Measurements from ENCODE around the gene PCDHB11. TPM values are rescaled to one million over a fixed set of nuclear protein-coding genes. Genes with fewer than 3 reads are reported as not detected.
"Not testable (repeated sequence)": the region's sequence is repeated elsewhere in the genome, so short reads cannot be mapped to it uniquely, and the experiment has no call there.

The PCDHB11 gene
- total RNA-seq, 6 donors from 2014 or later, result 0.78 to 3.4 (median 1.5) TPM

- no peak for ATAC-seq (ENCODE audit: low FRiP score in 2 of 2)
- no peak for TF ChIP-seq EP300 (IDR thresholded peaks at IDR 0.05)
- no peak for TF ChIP-seq POLR2A (IDR thresholded peaks at IDR 0.05)
- no peak for TF ChIP-seq POLR2AphosphoS5 (IDR thresholded peaks at IDR 0.05)
- TF ChIP-seq CTCF (IDR thresholded peaks at IDR 0.05), result no peak
- H3K9me3 ChIP-seq, result peaks cover 53 to 93% (median 84%) of the 10 kb centered on the region in 4 donors
Measured at GRCh38 chr5:141241496-141241895, 42.1 kb downstream of the PCDHB11 start.

GRCh38 chr5:141245250-141245717, 45.9 kb downstream of the PCDHB11 start, which contains the start of gene PCDHB15:
Gene PCDHB15, plus strand, starts transcription at chr5:141245395. Its CDS starts 184 bp downstream, at chr5:141245579.
- no peak for DNase-seq
- peak within 1 kb of the TSS in 3 of 4 donors; percentile 12 to 29 (median 17) for H3K4me3 ChIP-seq
- no peak for ATAC-seq (ENCODE audit: low FRiP score in 2 of 2)
- 9 to 16% methylated on average over 16 of the region's 16 CpGs for WGBS, 2 donors
- no peaks in the 10 kb centered on the region for H3K36me3 ChIP-seq
- H3K27ac ChIP-seq, result no peak within 1 kb of the TSS
- no peaks in the 10 kb centered on the region for H3K27me3 ChIP-seq
- TF ChIP-seq POLR2A (IDR thresholded peaks at IDR 0.05) (no peak), CTCF (IDR thresholded peaks at IDR 0.05) (peak in 1 of 6 experiments; percentile 6)
- no peaks in the 10 kb centered on the region for H3K4me1 ChIP-seq
- peaks cover 66 to 98% (median 91%) of the 10 kb centered on the region in 4 donors for H3K9me3 ChIP-seq

More at GRCh38 chr5:141241496-141241895, 42.1 kb downstream of the PCDHB11 start:
- H3K4me3 ChIP-seq, result no peak overlapping the region
- no peaks in the 10 kb centered on the region for H3K4me1 ChIP-seq
- no peaks in the 10 kb centered on the region for H3K36me3 ChIP-seq
- 33% methylated on average over 14 of the region's 43 CpGs; no CpG with 5 or more reads in 1 of the 2 donors for WGBS, 2 donors
- H3K27me3 ChIP-seq, result no peaks in the 10 kb centered on the region
- H3K27ac ChIP-seq, result no peak overlapping the region
- peak in 1 of 2 donors; percentile 80 for DNase-seq

- peaks cover 63 to 98% (median 91%) of the 10 kb centered on the region in 4 donors for H3K9me3 ChIP-seq
- 49% methylated on average over 29 of the region's 42 CpGs; no CpG with 5 or more reads in 1 of the 2 donors for WGBS, 2 donors
- H3K4me3 ChIP-seq; ATAC-seq (ENCODE audit: low FRiP score in 2 of 2); H3K4me1 ChIP-seq; H3K36me3 ChIP-seq; H3K27me3 ChIP-seq; H3K27ac ChIP-seq: not testable (repeated sequence)
- peak in 1 of 2 donors; percentile 75 for DNase-seq
Measured at GRCh38 chr5:141246971-141247370, 47.5 kb downstream of the PCDHB11 start.

- not testable (repeated sequence) for H3K4me1 ChIP-seq; H3K27ac ChIP-seq; H3K27me3 ChIP-seq; H3K4me3 ChIP-seq; ATAC-seq (ENCODE audit: low FRiP score in 2 of 2); H3K36me3 ChIP-seq
- WGBS, 2 donors, result 28 to 55% methylated on average over 7 to 17 of the region's 34 CpGs
- DNase-seq, result peak in 1 of 2 donors; percentile 73
- H3K9me3 ChIP-seq, result peaks cover 65 to 100% (median 91%) of the 10 kb centered on the region in 4 donors
Measured at GRCh38 chr5:141247434-141247833, 48.0 kb downstream of the PCDHB11 start.

- Histone ChIP-seq H3K27me3 (no peaks in the 10 kb centered on the region), H3K9me3 (peaks cover 82 to 100% (median 94%) of the 10 kb centered on the region in 4 donors), H3K27ac (no peak overlapping the region), H3K4me3 (no peak overlapping the region), H3K4me1 (no peaks in the 10 kb centered on the region), H3K36me3 (no peaks in the 10 kb centered on the region)
- ATAC-seq (ENCODE audit: low FRiP score in 2 of 2), result no peak
- TF ChIP-seq CTCF (IDR thresholded peaks at IDR 0.05) (no peak), POLR2AphosphoS5 (IDR thresholded peaks at IDR 0.05) (no peak), POLR2A (IDR thresholded peaks at IDR 0.05) (no peak), EP300 (IDR thresholded peaks at IDR 0.05) (no peak)
- no peak for DNase-seq
Measured at GRCh38 chr5:141250576-141250975, 51.1 kb downstream of the PCDHB11 start.

Other genes with a start within 250 kb of the PCDHB11 start
- 10 to 100 TPM in 4 of 6 donors, 1 to 10 TPM in 2; 5.4 to 23.0 (median 10.6) TPM for gene PCDHAC2, start 233.2 kb upstream of the PCDHB11 start, total RNA-seq
- 1 to 10 TPM in 1 of 6 donors, under 1 TPM in 5; 0.09 to 1.0 (median 0.19) TPM for gene PCDHB1, start 148.3 kb upstream of the PCDHB11 start, total RNA-seq
- 1 to 10 TPM in 5 of 6 donors, under 1 TPM in 1; 0.79 to 9.2 (median 3.7) TPM for gene PCDHB2, start 105.0 kb upstream of the PCDHB11 start, total RNA-seq
- gene PCDHB3, start 99.2 kb upstream of the PCDHB11 start, total RNA-seq, result 1 to 10 TPM in 5 of 6 donors, under 1 TPM in 1; 0.39 to 4.2 (median 1.7) TPM
- gene PCDHB4, start 77.8 kb upstream of the PCDHB11 start, total RNA-seq, result 1 to 10 TPM in 5 of 6 donors, under 1 TPM in 1; 0.49 to 2.9 (median 2.4) TPM
- gene PCDHB5, start 64.4 kb upstream of the PCDHB11 start, total RNA-seq, result 10 to 100 TPM in 1 of 6 donors, 1 to 10 TPM in 5; 1.8 to 22.4 (median 2.2) TPM
- gene PCDHB6, start 49.6 kb upstream of the PCDHB11 start, total RNA-seq, result 1 to 10 TPM in 1 of 6 donors, under 1 TPM in 4, not detected in 1; 0.46 to 1.0 (median 0.77) TPM
- gene PCDHB7, start 27.0 kb upstream of the PCDHB11 start, total RNA-seq, result 1 to 10 TPM in 5 of 6 donors, under 1 TPM in 1; 0.30 to 2.9 (median 1.8) TPM
- 1 to 10 TPM in 1 of 6 donors, under 1 TPM in 3, not detected in 2; 0.83 to 2.1 (median 0.96) TPM for gene PCDHB8, start 21.8 kb upstream of the PCDHB11 start, total RNA-seq
- gene PCDHB16, start 17.2 kb upstream of the PCDHB11 start, total RNA-seq, result 1 to 10 TPM; 1.6 to 4.9 (median 2.1) TPM
- 1 to 10 TPM in 4 of 6 donors, under 1 TPM in 2; 0.63 to 3.1 (median 1.2) TPM for gene PCDHB9, start 12.5 kb upstream of the PCDHB11 start, total RNA-seq
- 1 to 10 TPM; 1.0 to 2.2 (median 1.6) TPM for gene PCDHB10, start 7.3 kb upstream of the PCDHB11 start, total RNA-seq
- 1 to 10 TPM in 4 of 6 donors, under 1 TPM in 2; 0.39 to 6.3 (median 1.8) TPM for gene PCDHB12, start 9.1 kb downstream of the PCDHB11 start, total RNA-seq
- gene PCDHB13, start 14.3 kb downstream of the PCDHB11 start, total RNA-seq, result 1 to 10 TPM; 1.2 to 3.1 (median 2.1) TPM
- 1 to 10 TPM; 1.3 to 5.2 (median 2.7) TPM for gene PCDHB14, start 23.7 kb downstream of the PCDHB11 start, total RNA-seq
- gene PCDHB15, start 45.8 kb downstream of the PCDHB11 start, total RNA-seq, result 1 to 10 TPM; 1.4 to 4.2 (median 2.6) TPM
- 1 to 10 TPM in 1 of 6 donors, under 1 TPM in 3, not detected in 2; 0.40 to 1.2 (median 0.55) TPM for gene SLC25A2, start 104.4 kb downstream of the PCDHB11 start, total RNA-seq
- gene TAF7, start 121.2 kb downstream of the PCDHB11 start, total RNA-seq, result 10 to 100 TPM; 35.6 to 74.5 (median 39.8) TPM
- gene PCDHGA1, start 130.9 kb downstream of the PCDHB11 start, total RNA-seq, result under 1 TPM in 4 of 6 donors, not detected in 2; 0.15 to 0.51 (median 0.24) TPM
- gene PCDHGA2, start 139.1 kb downstream of the PCDHB11 start, total RNA-seq, result 1 to 10 TPM; 1.6 to 4.3 (median 2.7) TPM
- 1 to 10 TPM in 4 of 6 donors, under 1 TPM in 2; 0.80 to 2.1 (median 1.7) TPM for gene PCDHGA3, start 144.2 kb downstream of the PCDHB11 start, total RNA-seq
- gene PCDHGB1, start 150.5 kb downstream of the PCDHB11 start, total RNA-seq, result 1 to 10 TPM in 4 of 6 donors, under 1 TPM in 2; 0.76 to 6.3 (median 1.3) TPM
- gene PCDHGA4, start 155.4 kb downstream of the PCDHB11 start, total RNA-seq, result 1 to 10 TPM; 1.7 to 9.4 (median 2.8) TPM
- gene PCDHGB2, start 160.4 kb downstream of the PCDHB11 start, total RNA-seq, result 10 to 100 TPM in 1 of 6 donors, 1 to 10 TPM in 5; 1.7 to 12.6 (median 2.7) TPM
- gene PCDHGA5, start 164.5 kb downstream of the PCDHB11 start, total RNA-seq, result 1 to 10 TPM in 5 of 6 donors, under 1 TPM in 1; 0.97 to 7.3 (median 2.0) TPM
- gene PCDHGB3, start 170.6 kb downstream of the PCDHB11 start, total RNA-seq, result 1 to 10 TPM; 1.2 to 6.3 (median 2.3) TPM
- gene PCDHGA6, start 174.3 kb downstream of the PCDHB11 start, total RNA-seq, result 1 to 10 TPM; 1.7 to 7.3 (median 3.6) TPM
- gene PCDHGA7, start 183.1 kb downstream of the PCDHB11 start, total RNA-seq, result 10 to 100 TPM in 1 of 6 donors, 1 to 10 TPM in 5; 1.2 to 13.6 (median 2.7) TPM
- gene PCDHGB4, start 188.1 kb downstream of the PCDHB11 start, total RNA-seq, result 1 to 10 TPM; 2.4 to 6.5 (median 2.9) TPM
- 1 to 10 TPM in 5 of 6 donors, under 1 TPM in 1; 0.66 to 8.4 (median 1.6) TPM for gene PCDHGA8, start 193.0 kb downstream of the PCDHB11 start, total RNA-seq
- 10 to 100 TPM in 1 of 6 donors, 1 to 10 TPM in 5; 6.2 to 11.8 (median 8.3) TPM for gene PCDHGB5, start 198.3 kb downstream of the PCDHB11 start, total RNA-seq
- 1 to 10 TPM; 2.4 to 8.4 (median 4.5) TPM for gene PCDHGA9, start 203.2 kb downstream of the PCDHB11 start, total RNA-seq
- 1 to 10 TPM; 3.2 to 7.4 (median 6.3) TPM for gene PCDHGB6, start 208.4 kb downstream of the PCDHB11 start, total RNA-seq
- 10 to 100 TPM in 1 of 6 donors, 1 to 10 TPM in 5; 3.0 to 19.9 (median 4.3) TPM for gene PCDHGA10, start 213.4 kb downstream of the PCDHB11 start, total RNA-seq
- 10 to 100 TPM in 4 of 6 donors, 1 to 10 TPM in 2; 7.0 to 22.5 (median 12.7) TPM for gene PCDHGB7, start 218.1 kb downstream of the PCDHB11 start, total RNA-seq
- gene PCDHGA11, start 221.4 kb downstream of the PCDHB11 start, total RNA-seq, result 10 to 100 TPM in 1 of 6 donors, 1 to 10 TPM in 5; 2.0 to 16.8 (median 2.3) TPM
- gene PCDHGA12, start 230.9 kb downstream of the PCDHB11 start, total RNA-seq, result 10 to 100 TPM in 1 of 6 donors, 1 to 10 TPM in 5; 4.3 to 19.9 (median 5.7) TPM

All from upper lobe of left lung (tissue), 6 donors.